Choroid plexus epithelial cell (primary cell): ENCODE measurements around the gene UGCG.

Source experiments
- DNase-seq: peaks from one replicate; pipeline ENCODE4 v3.0.0-alpha.2; 2010; ENCODE audit warnings: low read depth
- H3K4me3 ChIP-seq: 2 replicates; pipeline ENCODE4 v1.5.1; 2011; ENCODE audit warnings: low read depth, mild to moderate bottlenecking, control low read depth, low read length, moderate library complexity
- CTCF ChIP-seq: conservative IDR thresholded peaks from 2 replicates; pipeline ENCODE4 v1.5.1; 2011; ENCODE audit warnings: low read depth, mild to moderate bottlenecking, control low read depth, inconsistent platforms, low read length, moderate library complexity

UGCG gene

GRCh38 chr9:111919875-111920274 lies 23.3 kb downstream of the UGCG start:
- TF ChIP-seq CTCF, result no peak
- no peak for DNase-seq
- H3K4me3 ChIP-seq, result no peak overlapping the region

- no peak for DNase-seq
- no peak for TF ChIP-seq CTCF
- no peak overlapping the region for H3K4me3 ChIP-seq
These were observed 23.9 kb downstream of the UGCG start for GRCh38 chr9:111920531-111920930.

DNA sequence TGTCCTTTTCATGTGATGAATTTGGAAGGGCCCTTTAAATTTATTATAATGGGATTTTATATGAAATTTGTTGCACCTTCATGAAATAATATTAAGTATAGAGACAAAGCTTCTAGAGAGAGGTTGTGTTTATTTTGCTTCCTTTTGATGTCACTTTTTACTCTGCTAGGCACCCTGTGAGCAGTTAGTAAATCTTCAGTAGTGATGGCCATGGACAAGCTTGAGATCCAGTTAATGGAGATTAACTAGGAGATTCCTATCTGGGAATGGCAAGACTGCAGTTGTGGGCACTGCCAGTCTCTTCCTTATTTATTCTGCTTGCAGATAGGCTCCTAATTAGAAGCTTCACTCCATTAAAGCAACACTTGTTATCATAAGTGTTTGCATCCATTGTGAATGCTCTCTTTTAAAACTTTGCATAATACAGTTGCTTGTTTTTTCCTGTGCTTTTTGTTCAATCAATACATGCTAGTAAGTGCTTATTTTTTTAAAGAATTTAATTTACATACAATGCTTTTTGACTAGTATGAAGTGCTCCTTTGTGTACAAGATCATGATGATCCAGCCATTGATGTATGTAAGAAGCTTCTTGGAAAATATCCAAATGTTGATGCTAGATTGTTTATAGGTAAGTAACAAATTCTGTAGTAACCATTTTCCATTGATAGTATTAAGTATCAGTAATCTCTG lies 25.9 kb downstream of the UGCG start:
- no peak for TF ChIP-seq CTCF
- no peak overlapping the region for H3K4me3 ChIP-seq
- no peak for DNase-seq

DNA sequence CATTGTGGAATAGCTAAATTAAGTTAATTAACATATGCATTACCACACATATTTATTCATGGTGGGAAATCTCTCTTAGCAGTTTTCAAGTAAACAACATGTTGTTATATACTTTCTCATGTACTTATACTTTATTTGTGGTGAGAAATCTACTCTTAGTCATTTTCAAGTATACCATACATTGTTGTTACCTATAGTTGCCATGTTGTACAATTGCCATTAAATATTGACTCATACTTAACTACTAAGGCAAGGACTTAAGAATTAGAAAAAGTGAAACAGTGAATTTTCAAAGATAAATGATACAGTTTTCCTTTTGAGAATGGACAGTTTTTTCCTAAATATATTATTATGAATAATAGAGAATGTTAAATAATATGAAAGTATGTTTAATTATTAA lies 27.7 kb downstream of the UGCG start:
- H3K4me3 ChIP-seq, result no peak overlapping the region
- no peak for TF ChIP-seq CTCF
- DNase-seq, result no peak

- no peak for DNase-seq
- no peak overlapping the region for H3K4me3 ChIP-seq
- TF ChIP-seq CTCF, result no peak
These were observed 28.6 kb downstream of the UGCG start for GRCh38 chr9:111925017-111925770.

- peak; percentile 48 for DNase-seq
- H3K4me3 ChIP-seq, result no peak overlapping the region
- no peak for TF ChIP-seq CTCF
These were observed 29.2 kb downstream of the UGCG start for GRCh38 chr9:111925784-111926183.

GRCh38 chr9:111926421-111926875 lies 29.8 kb downstream of the UGCG start:
- H3K4me3 ChIP-seq, result no peak overlapping the region
- TF ChIP-seq CTCF, result no peak
- peak; percentile 95 for DNase-seq
